Activated CD4-positive, alpha-beta memory T cell treated with anti-CD3 and anti-CD28 coated beads for 36 hours (primary cell): ENCODE measurements around the gene GLS2. TPM values are rescaled to one million over a fixed set of nuclear protein-coding genes. Genes with fewer than 3 reads are reported as not detected.
A peak's percentile ranks its signal among the peaks of the same experiment; 100 is the strongest.
"Not testable (repeated sequence)": the region's sequence is repeated elsewhere in the genome, so short reads cannot be mapped to it uniquely, and the experiment has no call there.

Source experiments
- CTCF ChIA-PET: fragments of 350-600 bp; sonication (Branson Sonifier 250); formaldehyde crosslinking; loops from one replicate; lab custom pipeline; 2021; ENCODE audit warnings: antibody characterized with exemption, inconsistent platforms; lab: Charles Lee
- POLR2A ChIA-PET: fragments of 350-600 bp; sonication (Branson Sonifier 250); formaldehyde crosslinking; loops from one replicate; lab custom pipeline; 2021; ENCODE audit warnings: antibody characterized with exemption; lab: Charles Lee
- DNase-seq: peaks from one replicate; pipeline ENCODE4 v3.0.0-alpha.2; 2020
- H3K27ac Mint-ChIP-seq: one replicate; pipeline ENCODE4 v1.8.0; 2021; ENCODE audit warnings: mixed read lengths
- H3K27me3 Mint-ChIP-seq: one replicate; pipeline ENCODE4 v1.8.0; 2021; ENCODE audit warnings: mixed read lengths
- H3K36me3 Mint-ChIP-seq: one replicate; pipeline ENCODE4 v1.8.0; 2021; ENCODE audit warnings: mixed read lengths
- H3K4me1 Mint-ChIP-seq: one replicate; pipeline ENCODE4 v1.8.0; 2021; ENCODE audit warnings: low read depth, mixed read lengths
- H3K4me3 Mint-ChIP-seq: one replicate; pipeline ENCODE4 v1.8.0; 2021; ENCODE audit warnings: mild to moderate bottlenecking, mixed read lengths
- H3K9me3 Mint-ChIP-seq: one replicate; pipeline ENCODE4 v1.8.0; 2021; ENCODE audit warnings: mixed read lengths
- intact Hi-C: fragments of 100-400 bp; cut with micrococcal nuclease; formaldehyde crosslinking; loops from one replicate; pipeline ENCODE4 v1.15.1; 2023
- total RNA-seq, 2 experiments: library from RNA; stranded (reverse); gene quantifications; one replicate each; pipeline ENCODE4 v1.2.3, GENCODE V29; 2021

The GLS2 gene
- total RNA-seq, 2 experiments from 2014 or later = 5.5 to 6.1 TPM

GRCh38 chr12:56461235-56462159 lies 26.5 kb downstream of the GLS2 start:
- no peak for DNase-seq
- H3K4me3 Mint-ChIP-seq = no peak overlapping the region
- no peak overlapping the region for H3K27ac Mint-ChIP-seq
- peaks cover 4% of the 10 kb centered on the region for H3K4me1 Mint-ChIP-seq
- POLR2A ChIA-PET = interaction anchor here (1.9 kb wide), 1 partner anchor 13 kb away, joined by 6 read pairs; no protein-coding TSS in a partner anchor
- CTCF ChIA-PET = interaction anchor here (0.6 to 1.5 kb wide), 10 partner anchors 9 to 272 kb away, joined by 3 to 7 read pairs (median 3); partner anchors contain the start of genes ANKRD52, SMARCC2 and TIMELESS
- H3K9me3 Mint-ChIP-seq = no peaks in the 10 kb centered on the region
- no peaks in the 10 kb centered on the region for H3K36me3 Mint-ChIP-seq
- H3K27me3 Mint-ChIP-seq = no peaks in the 10 kb centered on the region
- intact Hi-C loops = no loop called here

DNA sequence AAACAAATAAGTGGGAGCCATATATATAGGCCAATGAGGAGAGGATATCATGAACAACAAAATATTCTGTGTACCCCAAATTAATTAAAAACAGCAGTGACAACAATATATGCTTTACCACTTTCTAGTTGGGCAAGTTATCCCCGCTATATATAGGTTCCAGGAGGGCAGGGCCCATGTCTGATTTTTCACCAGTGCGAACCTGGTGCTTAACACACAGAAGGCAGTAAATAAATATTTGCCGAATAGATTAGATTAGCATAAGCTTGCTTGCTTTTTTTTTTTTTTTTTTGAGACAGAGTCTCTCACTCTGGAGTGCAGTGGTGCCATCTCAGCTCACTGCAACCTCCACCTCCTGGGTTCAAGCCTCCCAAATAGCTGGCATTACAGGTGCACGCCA lies 30.1 kb downstream of the GLS2 start:
- Mint-ChIP-seq H3K9me3 (no peaks in the 10 kb centered on the region), H3K27ac (no peak overlapping the region), H3K4me1 (no peaks in the 10 kb centered on the region), H3K36me3 (no peaks in the 10 kb centered on the region), H3K4me3 (no peak overlapping the region), H3K27me3 (no peaks in the 10 kb centered on the region)
- no peak for DNase-seq
- ChIA-PET POLR2A (interaction anchor here (1.0 kb wide), 1 partner anchor 8 kb away, joined by 3 read pairs; no protein-coding TSS in a partner anchor), CTCF (no interaction called here)
- intact Hi-C loops = no loop called here

DNA sequence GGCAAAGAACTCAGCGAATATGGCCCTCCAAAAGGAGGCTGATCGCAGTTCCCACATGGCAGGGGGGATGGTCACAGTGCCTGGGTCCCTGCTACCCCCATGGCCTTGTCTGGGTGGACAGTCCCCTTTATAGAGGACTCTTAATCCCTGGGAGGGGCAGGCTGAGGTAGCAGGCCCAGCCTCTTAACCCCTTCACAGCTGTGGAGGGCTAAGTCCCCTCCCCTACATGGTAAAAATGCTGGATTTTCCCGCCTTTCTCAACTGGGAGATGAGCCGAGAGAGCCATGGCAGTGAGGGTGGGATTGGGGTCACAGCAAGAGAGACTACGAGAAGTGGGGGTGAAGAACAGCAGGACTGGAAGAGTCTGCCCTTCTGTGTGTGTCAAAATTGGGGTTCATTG lies 33.4 kb downstream of the GLS2 start, which contains the start of gene MIP:
TSS of gene MIP (minus strand) at position 101 of the 400 bp plus-strand sequence. CDS start at position 57, 44 bp downstream.
- H3K27ac Mint-ChIP-seq = no peak within 1 kb of the TSS
- ChIA-PET CTCF (interaction anchor here (0.6 to 1.1 kb wide), 2 partner anchors 10 to 71 kb away, joined by 3 to 4 read pairs; no protein-coding TSS in a partner anchor), POLR2A (no interaction called here)
- H3K4me1 Mint-ChIP-seq = peaks cover 5% of the 10 kb centered on the region
- no peaks in the 10 kb centered on the region for H3K36me3 Mint-ChIP-seq
- DNase-seq = no peak
- intact Hi-C loops = no loop called here
- no peaks in the 10 kb centered on the region for H3K27me3 Mint-ChIP-seq
- H3K9me3 Mint-ChIP-seq = no peaks in the 10 kb centered on the region
- no peak within 1 kb of the TSS for H3K4me3 Mint-ChIP-seq

DNA sequence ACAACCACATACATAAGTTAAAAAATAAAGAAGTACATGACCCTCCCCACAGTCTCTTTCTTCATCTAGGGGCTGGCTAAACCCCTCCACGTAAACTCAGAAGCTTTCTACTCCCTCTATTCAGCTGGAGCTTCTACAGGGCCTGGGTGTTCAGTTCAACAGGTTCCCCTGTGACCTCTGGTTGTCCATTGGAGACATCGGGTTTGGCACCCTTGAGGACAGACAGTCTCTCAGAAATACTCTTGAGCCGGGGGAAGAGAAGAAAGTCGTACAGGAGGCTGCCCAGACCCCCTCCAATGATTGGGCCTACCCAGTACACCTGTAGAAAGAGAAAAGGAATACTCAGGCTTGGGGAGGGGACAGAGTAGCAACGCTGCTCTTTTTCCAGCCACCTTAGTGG lies 36.8 kb downstream of the GLS2 start:
- peaks cover 6% of the 10 kb centered on the region for H3K36me3 Mint-ChIP-seq
- no peak overlapping the region for H3K27ac Mint-ChIP-seq
- H3K9me3 Mint-ChIP-seq = no peaks in the 10 kb centered on the region
- peaks cover 18% of the 10 kb centered on the region for H3K4me1 Mint-ChIP-seq
- no peak overlapping the region for H3K4me3 Mint-ChIP-seq
- intact Hi-C loops = no loop called here
- POLR2A ChIA-PET = interaction anchor here (0.6 to 1.1 kb wide), 2 partner anchors 14 to 140 kb away, joined by 3 read pairs; no protein-coding TSS in a partner anchor
- H3K27me3 Mint-ChIP-seq = no peaks in the 10 kb centered on the region
- DNase-seq = no peak
- CTCF ChIA-PET = interaction anchor here (0.6 to 4.9 kb wide), 2 partner anchors 12 to 185 kb away, joined by 3 to 39 read pairs; no protein-coding TSS in a partner anchor

GRCh38 chr12:56450241-56450640 lies 37.7 kb downstream of the GLS2 start:
- peaks cover 18% of the 10 kb centered on the region for H3K4me1 Mint-ChIP-seq
- intact Hi-C loops = no loop called here
- H3K4me3 Mint-ChIP-seq = peak overlapping the region; percentile 88
- H3K36me3 Mint-ChIP-seq = peaks cover 8% of the 10 kb centered on the region
- H3K9me3 Mint-ChIP-seq = no peaks in the 10 kb centered on the region
- ChIA-PET CTCF (interaction anchor here (1.0 to 4.9 kb wide), 3 partner anchors 9 to 330 kb away, joined by 3 to 39 read pairs (median 3); no protein-coding TSS in a partner anchor), POLR2A (interaction anchor here (0.6 to 3.0 kb wide), 5 partner anchors 8 to 90 kb away, joined by 3 to 17 read pairs (median 3); partner anchors contain the start of genes SPRYD4 and STAT2)
- H3K27me3 Mint-ChIP-seq = no peaks in the 10 kb centered on the region
- no peak for DNase-seq
- no peak overlapping the region for H3K27ac Mint-ChIP-seq

- Mint-ChIP-seq H3K27ac (peak overlapping the region; percentile 93), H3K27me3 (no peaks in the 10 kb centered on the region), H3K9me3 (no peaks in the 10 kb centered on the region), H3K4me1 (peaks cover 18% of the 10 kb centered on the region), H3K36me3 (peaks cover 11% of the 10 kb centered on the region), H3K4me3 (peak overlapping the region; percentile 88)
- ChIA-PET CTCF (interaction anchor here (0.7 to 4.9 kb wide), 13 partner anchors 10 to 330 kb away, joined by 3 to 39 read pairs (median 3); partner anchors contain the start of genes CNPY2, SPRYD4 and STAT2), POLR2A (interaction anchor here (0.6 to 3.0 kb wide), 13 partner anchors 9 to 698 kb away, joined by 3 to 17 read pairs (median 4); partner anchors contain the start of genes CNPY2, IL23A, SPRYD4 and STAT2)
- DNase-seq = no peak
- intact Hi-C loops = loop anchor here (1.0 to 5.0 kb wide), 6 partner anchors 19 to 622 kb away; partner anchors contain the start of genes DNAJC14, IL23A, PAN2 and RPL41
Observed at GRCh38 chr12:56449622-56449984, 38.4 kb downstream of the GLS2 start.

GRCh38 chr12:56448860-56449621 lies 38.9 kb downstream of the GLS2 start, which contains the start of gene TIMELESS:
Gene TIMELESS (minus strand): TSS chr12:56449426. CDS start chr12:56434170, 15,256 bp downstream.
- peaks cover 18% of the 10 kb centered on the region for H3K4me1 Mint-ChIP-seq
- H3K36me3 Mint-ChIP-seq = peaks cover 15% of the 10 kb centered on the region
- H3K9me3 Mint-ChIP-seq = peaks cover 3% of the 10 kb centered on the region
- DNase-seq = peak; percentile 92
- ChIA-PET POLR2A (interaction anchor here (0.6 to 3.0 kb wide), 15 partner anchors 12 to 697 kb away, joined by 3 to 17 read pairs (median 4); partner anchors contain the start of genes CNPY2, IL23A, RNF41 and SPRYD4), CTCF (interaction anchor here (0.7 to 4.9 kb wide), 18 partner anchors 10 to 329 kb away, joined by 3 to 39 read pairs (median 4); partner anchors contain the start of genes CNPY2, CS, RBMS2 and SMARCC2)
- intact Hi-C loops = loop anchor here (1.0 to 5.0 kb wide), 6 partner anchors 19 to 622 kb away; partner anchors contain the start of genes DNAJC14, IL23A, PAN2 and RPL41
- H3K27me3 Mint-ChIP-seq = no peaks in the 10 kb centered on the region
- H3K27ac Mint-ChIP-seq = peak within 1 kb of the TSS; percentile 93
- H3K4me3 Mint-ChIP-seq = peak within 1 kb of the TSS; percentile 88

- H3K4me3 Mint-ChIP-seq, intact Hi-C loops, H3K9me3 Mint-ChIP-seq, POLR2A ChIA-PET, H3K4me1 Mint-ChIP-seq, CTCF ChIA-PET, H3K27ac Mint-ChIP-seq, DNase-seq, H3K27me3 Mint-ChIP-seq: not testable (repeated sequence)
- H3K36me3 Mint-ChIP-seq = peaks cover 20% of the 10 kb centered on the region
Observed at GRCh38 chr12:56443208-56443607, 44.8 kb downstream of the GLS2 start.

DNA sequence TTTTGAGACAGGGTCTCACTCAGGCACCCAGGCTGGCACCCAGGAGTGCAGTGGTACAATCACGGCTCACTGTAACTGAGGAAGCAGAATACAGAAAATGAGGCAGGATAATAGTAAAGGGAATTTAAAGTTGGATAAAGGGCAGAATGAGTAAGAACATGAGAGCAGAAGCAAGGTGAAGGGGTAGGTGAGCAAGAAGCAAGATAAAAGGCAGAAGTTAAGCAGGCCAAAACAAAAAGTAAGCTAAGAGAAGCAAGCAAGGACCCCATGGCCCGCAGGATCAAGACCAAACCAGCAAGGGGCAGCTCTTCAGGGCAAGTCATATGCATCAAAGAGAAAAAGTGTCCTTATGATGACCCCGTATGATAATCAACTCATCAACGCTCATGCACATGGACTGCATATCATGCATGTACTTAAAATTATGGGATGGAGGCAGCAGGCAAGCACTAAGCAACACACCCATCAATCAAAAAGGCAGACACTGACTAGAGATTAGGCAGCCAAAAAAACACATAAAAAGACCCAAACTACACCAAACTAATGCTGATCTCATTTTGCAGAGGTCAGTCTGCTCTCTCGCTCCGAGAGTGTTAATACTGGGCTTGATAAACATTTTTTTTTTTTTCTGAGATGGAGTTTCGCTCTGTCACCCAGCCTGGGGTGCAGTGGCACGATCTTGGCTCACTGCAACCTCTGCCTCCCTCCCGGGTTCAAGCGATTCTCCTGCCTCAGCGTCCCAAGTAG lies 50.4 kb downstream of the GLS2 start:
- intact Hi-C loops = no loop called here
- no peaks in the 10 kb centered on the region for H3K9me3 Mint-ChIP-seq

DNA sequence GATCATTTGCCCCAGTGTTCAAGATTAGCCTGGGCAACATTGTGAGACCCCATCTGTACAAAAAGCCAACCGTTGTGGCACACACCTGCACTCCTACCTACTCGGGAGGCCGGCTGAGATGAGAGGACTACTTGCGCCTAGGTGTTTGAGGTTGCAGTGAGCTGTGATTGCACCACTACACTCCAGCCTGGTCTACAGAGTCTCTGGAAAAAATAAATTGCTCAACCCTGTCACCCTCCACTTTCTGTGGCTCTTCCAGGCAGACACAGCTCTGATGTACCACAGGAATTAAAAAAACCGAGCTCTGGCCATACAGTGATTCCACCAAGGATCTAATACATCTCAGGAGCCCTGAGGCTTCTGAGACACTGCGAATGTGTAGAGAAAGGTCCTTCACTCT lies 53.1 kb downstream of the GLS2 start:
- no peaks in the 10 kb centered on the region for H3K27me3 Mint-ChIP-seq
- H3K36me3 Mint-ChIP-seq = peaks cover 14% of the 10 kb centered on the region
- H3K4me1 Mint-ChIP-seq = no peaks in the 10 kb centered on the region
- intact Hi-C loops = no loop called here
- H3K4me3 Mint-ChIP-seq = no peak overlapping the region
- H3K9me3 Mint-ChIP-seq = no peaks in the 10 kb centered on the region
- ChIA-PET CTCF (no interaction called here), POLR2A (no interaction called here)
- H3K27ac Mint-ChIP-seq = no peak overlapping the region
- no peak for DNase-seq

More for the DNA sequence above, 50.4 kb downstream of the GLS2 start:
- ChIA-PET CTCF (no interaction called here), POLR2A (no interaction called here)
- DNase-seq = no peak
- H3K4me1 Mint-ChIP-seq = no peaks in the 10 kb centered on the region
- no peak overlapping the region for H3K4me3 Mint-ChIP-seq
- no peaks in the 10 kb centered on the region for H3K27me3 Mint-ChIP-seq
- H3K36me3 Mint-ChIP-seq = no peaks in the 10 kb centered on the region
- no peak overlapping the region for H3K27ac Mint-ChIP-seq
